ENCODE data around the gene LRRC3.

Gene LRRC3

GRCh38 chr21:44456915-44457736, 1.8 kb downstream of the LRRC3 start:
- no peak for DNase-seq (ENCODE audit: low read depth, low spot score)

GRCh38 chr21:44458971-44459711, 3.8 kb downstream of the LRRC3 start:
- DNase-seq (ENCODE audit: low read depth, low spot score) = no peak

DNA sequence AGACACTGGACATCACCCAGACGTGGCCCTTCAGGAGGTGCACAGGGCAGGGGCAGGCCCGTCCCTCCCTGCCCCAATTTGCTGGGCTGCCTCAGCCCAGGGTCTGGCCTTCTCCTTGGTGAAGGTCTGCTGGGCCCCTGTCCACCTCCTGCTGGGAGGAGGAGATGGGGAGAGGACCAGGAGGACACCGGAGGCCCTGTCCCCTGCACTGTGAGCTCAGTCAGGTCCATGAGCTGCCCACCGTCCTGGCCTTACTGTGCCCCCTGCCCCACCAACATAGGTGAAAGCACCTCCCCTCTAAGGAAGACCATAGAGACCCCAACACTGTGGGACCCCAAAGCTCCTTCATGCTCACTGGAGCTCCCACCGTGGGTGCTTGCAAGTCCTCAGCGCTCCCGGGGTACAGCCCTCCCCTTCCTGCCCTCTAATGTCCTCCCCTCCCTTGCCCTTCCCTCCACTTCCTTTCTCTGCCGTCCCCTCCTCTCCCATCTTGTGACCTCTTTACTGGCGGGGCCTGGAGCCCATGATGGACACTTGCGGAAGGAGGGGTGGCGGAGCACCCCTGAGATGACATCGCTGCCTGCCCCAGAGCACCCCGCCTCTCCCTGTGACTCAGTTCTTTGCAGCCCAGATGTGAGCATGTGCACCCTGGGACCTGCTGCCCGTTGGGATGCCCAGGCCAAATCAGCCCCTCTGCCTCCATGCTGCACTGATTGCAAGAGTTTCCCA, 4.6 kb downstream of the LRRC3 start:
- DNase-seq (ENCODE audit: low read depth, low spot score) = no peak

- DNase-seq (ENCODE audit: low read depth, low spot score) = no peak
These were observed 5.1 kb downstream of the LRRC3 start for GRCh38 chr21:44460441-44460755.

DNA sequence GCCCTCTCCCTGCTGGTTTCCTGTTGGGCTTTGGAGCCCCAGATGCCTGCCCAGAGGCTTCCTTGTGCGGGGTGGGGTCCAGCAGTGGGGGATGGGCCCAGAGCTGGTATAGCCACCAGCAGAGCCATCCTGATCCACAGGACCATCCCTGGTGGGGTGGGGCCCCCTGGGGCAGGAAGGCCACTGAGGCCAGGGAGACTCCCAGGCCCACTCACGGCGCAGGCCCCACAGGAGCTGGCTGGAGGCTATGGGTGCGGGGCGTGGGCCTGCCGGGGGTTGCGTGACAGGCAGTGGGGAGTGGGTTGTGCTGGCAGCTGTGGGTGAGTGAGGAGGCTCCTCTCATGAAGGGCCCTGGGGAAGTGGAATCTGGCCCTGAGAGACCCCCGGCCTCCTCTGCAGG, 5.7 kb downstream of the LRRC3 start:
- DNase-seq (ENCODE audit: low read depth, low spot score) = no peak

DNA sequence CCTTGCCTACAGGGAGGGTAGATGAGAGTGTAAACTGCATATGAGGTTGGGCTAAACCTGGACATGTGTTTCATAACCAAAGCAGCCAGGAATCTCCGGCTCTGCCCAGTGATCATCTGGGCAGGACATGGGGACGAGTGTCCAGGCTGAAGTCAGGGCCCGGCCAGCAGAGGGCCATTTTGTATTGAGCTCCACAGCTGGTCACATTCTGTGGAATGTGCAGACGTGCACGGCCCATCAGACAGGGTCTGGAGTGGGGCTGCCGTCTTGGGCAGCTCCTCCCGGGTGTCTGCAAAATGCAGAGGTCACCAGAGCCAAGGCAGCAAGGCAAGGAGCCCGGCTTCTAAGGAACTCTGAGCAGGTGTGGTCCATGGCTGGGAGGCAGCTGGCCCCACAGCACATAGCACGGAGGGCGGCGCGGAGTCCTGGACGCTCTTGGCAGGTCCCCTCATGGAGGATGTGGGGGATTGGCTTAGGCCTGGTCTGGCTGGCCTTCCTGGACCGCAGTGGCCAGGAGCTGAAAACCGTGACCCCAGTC, 6.2 kb downstream of the LRRC3 start:
- DNase-seq (ENCODE audit: low read depth, low spot score) = no peak

DNA sequence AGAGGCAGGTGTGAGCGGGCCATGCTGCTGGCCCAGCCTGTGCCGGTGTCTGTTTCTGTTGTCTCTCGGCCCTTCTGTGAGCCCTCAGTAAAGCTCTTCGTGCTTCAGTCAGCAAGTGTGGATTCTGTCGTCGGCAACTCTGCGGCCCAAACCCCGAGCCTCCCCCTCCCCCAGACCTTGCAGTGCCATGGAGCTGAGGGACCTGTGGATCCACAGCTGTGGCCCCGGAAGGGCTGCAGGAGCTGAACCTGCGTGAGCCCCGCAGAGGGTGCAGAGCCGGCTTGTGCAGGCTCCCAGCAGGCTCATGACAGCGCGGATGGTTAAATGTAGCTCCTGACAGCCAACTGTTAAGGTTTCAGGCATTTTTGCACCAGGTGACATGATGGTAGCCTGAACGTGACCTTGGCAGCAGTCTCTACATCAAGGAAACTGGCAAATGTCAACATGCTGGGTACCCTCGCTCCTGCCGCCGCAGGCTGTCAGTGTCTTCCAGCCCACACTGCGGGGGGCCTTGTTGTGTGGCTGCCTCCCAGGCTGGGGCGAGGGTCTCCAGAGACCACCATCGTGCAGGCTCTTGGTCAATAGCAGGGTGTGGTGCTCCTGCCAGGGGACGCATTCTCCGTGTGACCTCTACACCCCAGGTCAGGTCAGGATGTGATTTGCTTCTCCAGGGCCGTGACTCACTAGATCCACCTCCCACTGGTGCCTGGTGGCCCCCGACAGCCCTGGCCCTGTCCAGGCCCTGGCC, 7.0 kb downstream of the LRRC3 start:
- DNase-seq (ENCODE audit: low read depth, low spot score) = no peak

DNA sequence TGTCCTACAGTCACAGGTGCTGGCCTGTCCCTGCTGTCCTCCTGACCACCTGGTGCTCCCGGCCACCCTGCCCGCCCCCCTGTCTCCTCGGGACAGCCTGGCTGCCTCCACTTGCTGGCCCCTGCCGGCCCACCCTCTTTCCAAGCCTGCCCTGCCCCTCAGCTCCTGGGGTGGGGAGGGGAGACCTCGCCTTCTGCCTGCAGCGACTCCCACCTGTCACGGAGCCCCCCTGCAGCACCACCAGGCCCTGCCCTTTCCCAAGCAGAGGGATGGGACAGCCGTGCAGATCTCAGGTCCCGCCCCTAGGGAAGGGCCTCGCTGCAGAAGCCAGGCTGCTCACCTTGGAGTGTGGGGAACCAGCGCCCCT, 7.5 kb downstream of the LRRC3 start:
- DNase-seq (ENCODE audit: low read depth, low spot score) = no peak

GRCh38 chr21:44463724-44464123, 8.4 kb downstream of the LRRC3 start:
- DNase-seq (ENCODE audit: low read depth, low spot score) = no peak

DNA sequence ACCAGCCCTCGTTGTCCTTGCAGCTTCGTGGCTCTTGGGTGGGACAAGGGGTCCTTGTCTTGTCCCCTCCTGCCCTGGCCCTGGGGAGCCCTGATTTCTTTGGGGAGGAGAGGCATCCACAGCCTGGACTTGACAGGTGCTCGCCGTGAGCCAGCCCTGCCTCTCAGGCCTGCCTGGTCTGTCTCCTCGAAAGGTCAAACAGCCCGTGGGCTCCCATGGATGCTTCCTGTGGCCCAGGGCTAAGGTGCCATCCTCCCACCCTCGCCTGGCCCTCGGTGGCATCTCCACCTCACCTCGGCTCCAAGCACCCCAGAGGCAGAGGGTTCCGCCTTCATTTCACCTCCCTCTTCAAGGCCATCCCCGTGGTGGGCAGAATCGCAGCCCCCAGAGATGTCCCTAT, 9.0 kb downstream of the LRRC3 start:
- DNase-seq (ENCODE audit: low read depth, low spot score) = no peak

DNA sequence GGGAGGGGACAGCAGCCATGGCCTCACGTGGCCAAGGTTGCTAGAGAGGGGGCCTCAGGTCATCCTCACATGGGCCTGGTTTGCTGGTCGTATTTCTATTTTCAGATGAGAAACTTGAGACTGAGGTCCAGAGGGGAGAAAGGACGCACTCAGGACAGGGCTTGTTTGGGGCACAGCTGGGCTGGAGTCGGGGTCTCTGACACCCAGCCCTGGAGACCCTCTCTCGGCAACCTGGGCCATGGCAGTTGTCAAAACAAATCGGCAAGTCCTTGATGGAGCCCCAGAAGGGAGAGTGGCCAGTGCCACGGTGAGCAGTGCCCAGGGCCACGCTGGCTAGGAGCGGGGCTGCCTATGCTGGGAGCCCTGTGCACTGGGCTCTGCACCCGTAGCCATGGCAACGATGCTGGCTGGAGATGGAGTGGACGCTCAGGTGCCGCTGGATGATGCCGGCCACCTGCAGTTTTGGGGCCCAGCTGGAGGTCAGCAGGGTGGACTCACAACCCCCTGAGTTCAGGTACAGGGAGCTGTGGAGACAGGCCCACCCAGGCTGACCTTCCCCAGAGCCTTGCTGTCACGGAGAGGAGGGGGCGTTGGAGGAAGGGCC, 11.1 kb downstream of the LRRC3 start:
- no peak for DNase-seq (ENCODE audit: low read depth, low spot score)

- DNase-seq (ENCODE audit: low read depth, low spot score) = no peak
These were observed 11.9 kb downstream of the LRRC3 start for GRCh38 chr21:44466996-44467858.

DNA sequence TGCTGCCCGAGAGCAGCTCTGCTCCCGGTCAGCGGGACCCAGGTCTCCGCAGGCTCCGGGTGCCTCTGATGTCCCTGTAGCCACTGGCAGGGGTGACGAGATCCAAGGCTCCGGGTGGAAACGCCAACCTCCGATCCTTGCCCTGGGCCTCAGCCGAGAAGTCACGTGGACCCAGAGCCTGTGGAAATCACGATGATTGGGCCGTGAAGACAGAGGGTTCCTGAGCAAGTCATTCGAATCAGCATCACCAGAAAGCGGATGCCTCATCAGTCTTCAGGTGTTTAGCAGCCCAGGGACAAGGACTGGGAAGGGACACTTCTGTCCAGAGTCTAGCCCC, 12.5 kb downstream of the LRRC3 start:
- DNase-seq (ENCODE audit: low read depth, low spot score) = no peak

GRCh38 chr21:44471341-44471740, 16.0 kb downstream of the LRRC3 start:
- no peak for DNase-seq (ENCODE audit: low read depth, low spot score)

GRCh38 chr21:44471996-44472395, 16.7 kb downstream of the LRRC3 start:
- DNase-seq (ENCODE audit: low read depth, low spot score) = no peak

- DNase-seq (ENCODE audit: low read depth, low spot score) = no peak
These were observed 18.7 kb downstream of the LRRC3 start for GRCh38 chr21:44473915-44474555.

DNA sequence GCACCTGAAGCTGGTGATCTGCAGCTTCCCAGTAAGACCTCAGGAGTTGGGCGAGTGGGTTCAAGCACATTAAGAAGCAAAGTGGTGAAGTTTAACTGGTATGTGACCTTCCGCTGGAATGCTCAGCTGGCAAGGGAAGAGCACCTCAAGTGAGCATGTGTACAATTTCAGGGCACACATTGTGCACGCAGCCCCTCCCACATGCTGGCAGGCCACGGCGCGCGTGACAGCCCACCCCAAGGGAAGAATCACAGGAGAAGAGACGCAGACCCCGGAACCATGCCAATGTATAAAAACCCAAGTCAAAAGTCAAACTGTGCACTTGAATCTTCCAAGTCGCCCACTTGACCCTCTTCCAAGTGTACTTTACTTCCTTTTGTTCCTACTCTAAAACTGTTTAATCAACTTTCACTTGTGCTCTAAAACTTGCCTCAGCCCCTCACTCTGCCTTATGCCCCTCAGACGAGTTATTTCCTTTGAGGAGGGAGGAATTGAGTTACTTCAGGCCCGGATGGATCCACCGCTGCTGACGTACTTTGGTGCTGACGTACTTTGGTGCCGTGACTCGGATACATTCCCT, 20.0 kb downstream of the LRRC3 start:
- no peak for DNase-seq (ENCODE audit: low read depth, low spot score)

DNA sequence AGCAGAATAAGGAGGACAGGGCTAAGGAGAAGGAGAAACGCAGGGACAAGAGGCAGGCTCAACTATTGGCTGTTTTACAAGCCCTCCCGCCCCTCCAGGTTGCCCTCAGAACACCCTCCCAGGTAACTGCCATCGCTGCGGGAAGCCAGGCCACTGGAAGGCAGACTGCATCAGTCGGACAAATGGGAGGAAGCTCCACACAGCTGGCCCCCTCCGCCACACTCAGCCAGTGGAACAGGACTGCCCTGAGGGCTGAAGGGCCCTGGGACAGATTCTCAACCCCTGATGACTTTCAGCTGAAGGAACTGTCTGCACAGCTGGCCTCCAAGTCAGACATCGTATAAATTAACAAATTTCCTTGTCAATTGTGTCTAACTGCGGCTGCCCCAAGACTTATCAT, 21.8 kb downstream of the LRRC3 start:
- no peak for DNase-seq (ENCODE audit: low read depth, low spot score)

GRCh38 chr21:44477712-44478111, 22.4 kb downstream of the LRRC3 start:
- no peak for DNase-seq (ENCODE audit: low read depth, low spot score)

Measured in activated CD4-positive, CD25-positive, alpha-beta regulatory T cell treated with anti-CD3 and anti-CD28 coated beads, Interleukin-2, amount 50 U/mL, for 16 hours (primary cell).